HG03025 (cell line): Measurements from ENCODE around the gene TRIP12.
"Not testable (repeated sequence)": the region's sequence is repeated elsewhere in the genome, so short reads cannot be mapped to it uniquely, and the experiment has no call there.

Source experiments
- ATAC-seq: cut with Tn5 transposase; IDR thresholded peaks from one replicate; pipeline ENCODE4 v1.9.1; 2021; ENCODE audit warnings: mild to moderate bottlenecking, moderate library complexity; ENCODE audit not compliant: unreplicated experiment, low FRiP score

The TRIP12 gene

DNA sequence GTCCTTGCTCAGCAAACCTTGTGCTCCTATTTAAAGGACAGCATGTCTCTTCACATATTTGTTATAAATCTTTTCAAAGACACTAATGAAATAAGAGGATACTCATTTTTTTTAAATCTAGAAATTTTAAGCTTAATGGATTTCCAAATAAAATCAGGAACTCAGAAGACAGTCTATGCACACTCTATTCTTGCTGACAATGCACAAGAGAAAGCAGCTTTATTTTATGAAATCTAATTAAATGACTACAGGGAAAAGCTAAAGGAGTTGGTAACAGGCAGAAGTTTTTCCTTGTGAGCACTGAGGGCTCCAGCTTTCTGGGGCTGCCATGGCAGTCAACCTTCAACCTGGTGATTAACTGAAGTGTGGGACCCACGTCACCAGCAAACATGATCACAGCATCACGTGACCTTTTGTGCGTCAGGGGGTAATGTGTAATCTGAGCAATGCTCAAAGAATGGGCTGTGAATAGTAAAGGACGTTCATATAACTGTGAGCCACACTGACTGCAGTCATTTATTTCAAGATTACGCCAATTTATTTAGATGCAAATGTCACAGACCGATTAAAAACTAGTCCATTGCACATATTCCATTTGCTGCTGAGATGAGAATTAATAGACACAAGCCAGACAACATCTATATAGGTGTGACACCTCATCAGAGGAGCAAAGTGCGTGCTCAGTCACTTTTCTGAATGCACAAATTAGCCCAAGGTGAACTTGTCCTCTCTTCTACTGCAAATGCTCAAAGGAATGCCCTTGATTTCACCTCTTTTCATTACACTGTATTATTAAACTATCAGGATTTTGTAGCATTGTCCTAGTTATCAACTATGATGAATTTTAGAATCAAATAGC is 195.9 kb downstream of the TRIP12 start:
- ATAC-seq = no peak

DNA sequence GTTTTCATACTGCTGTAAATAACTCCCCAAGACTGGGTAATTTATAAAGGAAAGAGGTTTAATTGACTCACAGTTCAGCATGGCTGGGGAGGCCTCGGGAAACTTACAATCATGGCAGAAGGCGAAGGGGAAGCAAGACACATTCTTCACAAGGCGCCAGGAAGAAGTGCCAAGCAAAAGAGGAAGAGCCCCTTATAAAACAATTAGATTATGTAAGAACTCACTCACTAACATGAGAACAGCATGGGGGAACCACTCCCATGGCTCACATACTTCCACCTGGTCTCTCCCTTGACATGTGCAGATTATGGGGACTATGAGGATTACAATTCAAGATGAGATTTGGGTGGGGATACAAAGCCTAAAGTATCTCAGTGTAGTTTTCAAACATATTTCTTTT is 198.6 kb downstream of the TRIP12 start:
- not testable (repeated sequence) for ATAC-seq

DNA sequence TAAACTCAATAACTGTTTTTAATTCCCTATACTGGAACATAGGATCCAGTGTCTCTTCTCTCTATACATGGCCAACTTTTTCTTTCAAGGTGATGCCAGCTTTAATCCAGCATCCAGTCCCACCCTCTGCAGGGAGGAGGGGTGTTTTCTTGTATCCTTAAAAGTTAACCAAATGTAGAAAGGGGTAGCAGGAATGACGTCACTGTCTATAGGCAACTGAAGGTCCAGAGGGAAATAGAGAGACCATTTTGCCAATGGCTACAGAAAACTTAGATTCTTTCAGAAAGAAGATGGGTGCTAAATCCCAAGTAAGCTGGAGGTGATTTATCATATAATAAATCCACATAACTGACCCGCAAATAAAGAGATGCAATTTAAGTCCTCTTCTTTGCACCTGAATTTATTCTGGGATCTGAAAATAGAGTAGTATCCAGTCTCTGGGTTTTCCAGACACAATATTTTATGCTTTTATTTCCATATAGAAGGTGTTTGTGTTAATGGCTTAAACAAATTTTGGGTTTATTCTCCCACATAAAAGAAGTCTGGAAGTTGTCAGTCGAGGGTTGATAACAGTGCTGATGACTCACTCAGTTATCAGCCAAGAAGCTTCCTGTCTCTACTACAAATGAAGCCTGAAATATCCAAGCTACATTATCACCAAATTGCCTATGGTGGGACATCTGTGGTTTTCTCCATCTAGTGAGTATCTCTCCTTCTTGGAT is 201.7 kb downstream of the TRIP12 start:
- no peak for ATAC-seq

DNA sequence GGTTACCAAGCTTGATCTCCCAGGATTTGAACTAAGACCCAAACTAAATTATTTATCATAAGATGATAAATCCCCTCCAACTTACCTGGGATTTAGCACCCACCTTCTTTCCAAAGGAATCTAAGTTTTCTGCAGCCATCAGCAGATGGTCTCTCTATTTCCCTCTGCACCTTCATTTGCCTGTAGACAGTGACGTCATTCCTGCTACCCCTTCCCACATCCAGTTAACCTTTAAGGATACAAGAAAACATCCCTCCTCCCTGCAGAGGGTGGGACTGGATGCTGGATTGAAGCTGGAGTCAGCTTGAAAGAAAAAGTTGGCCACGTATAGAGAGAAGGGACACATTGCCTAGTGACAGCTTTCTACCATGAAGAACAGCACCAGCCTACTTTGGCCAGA is 203.8 kb downstream of the TRIP12 start:
- ATAC-seq = no peak

DNA sequence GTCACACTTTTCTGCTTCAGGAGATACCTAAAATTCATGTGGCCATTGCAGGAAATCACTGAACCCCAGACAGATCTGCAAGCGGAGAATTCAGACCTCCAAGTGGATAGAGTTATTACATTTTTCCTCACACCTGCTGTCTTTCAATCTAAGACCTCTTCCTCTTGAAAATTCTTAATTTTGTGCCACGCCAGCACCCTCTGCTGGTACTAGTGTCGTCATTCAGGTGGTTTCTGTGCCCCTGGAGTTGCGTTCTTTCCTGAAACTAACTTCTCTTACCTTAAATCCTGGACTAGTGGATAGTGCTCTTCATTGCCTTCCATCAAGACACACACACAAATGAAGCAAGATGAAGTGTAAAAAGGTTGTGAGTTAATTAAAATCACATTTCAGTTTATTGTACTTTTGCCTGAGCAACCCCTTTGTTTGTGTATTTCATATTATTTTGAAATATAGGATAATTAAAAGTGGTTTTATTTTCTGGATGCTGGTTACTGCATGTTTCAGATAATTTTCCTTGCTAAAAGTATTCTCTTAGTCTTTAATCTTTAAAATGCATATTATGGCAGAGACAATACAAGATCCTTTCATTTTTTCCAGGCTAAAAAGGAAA is 205.8 kb downstream of the TRIP12 start:
- ATAC-seq = no peak

DNA sequence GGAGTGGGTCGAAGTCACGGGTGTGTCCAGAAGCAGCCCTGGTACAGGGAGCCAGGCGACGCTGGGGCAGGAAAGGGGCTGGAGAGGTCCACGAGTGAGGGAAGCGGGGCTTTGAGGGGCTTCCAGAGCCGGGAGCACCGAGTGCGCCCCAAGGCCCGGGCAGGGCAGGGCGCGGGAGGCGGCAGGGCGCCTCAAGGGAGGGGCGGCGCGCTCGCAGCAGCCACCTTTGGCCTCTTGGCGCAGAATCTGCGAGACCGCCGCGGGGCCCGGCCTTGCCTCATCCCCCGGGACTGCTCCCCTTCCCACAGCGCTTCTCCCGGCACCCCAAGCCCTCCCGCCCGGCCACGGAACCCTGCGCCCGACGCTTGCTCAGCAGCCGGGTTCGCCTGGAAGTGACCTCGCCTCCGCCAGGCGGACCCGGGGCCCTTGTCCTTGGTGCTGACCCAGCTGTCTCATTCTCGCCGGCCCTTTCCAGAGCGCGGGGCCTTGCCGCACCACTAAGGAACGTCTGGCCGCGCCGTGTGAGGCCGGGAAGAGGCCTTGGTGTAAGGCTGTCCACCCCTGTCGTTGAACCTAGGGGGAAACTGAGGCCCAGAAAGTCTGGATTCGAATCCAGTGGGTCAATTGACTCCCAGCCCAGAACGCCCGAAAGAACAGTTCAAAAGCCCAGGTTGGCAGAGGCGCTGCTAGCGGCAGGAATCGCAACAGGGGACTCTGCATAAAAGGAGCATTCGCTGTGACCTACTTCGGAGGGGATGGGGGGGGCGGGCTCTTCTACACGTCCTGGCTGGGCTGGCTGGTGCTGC is 206.9 kb downstream of the TRIP12 start:
- ATAC-seq = peak; percentile 44

DNA sequence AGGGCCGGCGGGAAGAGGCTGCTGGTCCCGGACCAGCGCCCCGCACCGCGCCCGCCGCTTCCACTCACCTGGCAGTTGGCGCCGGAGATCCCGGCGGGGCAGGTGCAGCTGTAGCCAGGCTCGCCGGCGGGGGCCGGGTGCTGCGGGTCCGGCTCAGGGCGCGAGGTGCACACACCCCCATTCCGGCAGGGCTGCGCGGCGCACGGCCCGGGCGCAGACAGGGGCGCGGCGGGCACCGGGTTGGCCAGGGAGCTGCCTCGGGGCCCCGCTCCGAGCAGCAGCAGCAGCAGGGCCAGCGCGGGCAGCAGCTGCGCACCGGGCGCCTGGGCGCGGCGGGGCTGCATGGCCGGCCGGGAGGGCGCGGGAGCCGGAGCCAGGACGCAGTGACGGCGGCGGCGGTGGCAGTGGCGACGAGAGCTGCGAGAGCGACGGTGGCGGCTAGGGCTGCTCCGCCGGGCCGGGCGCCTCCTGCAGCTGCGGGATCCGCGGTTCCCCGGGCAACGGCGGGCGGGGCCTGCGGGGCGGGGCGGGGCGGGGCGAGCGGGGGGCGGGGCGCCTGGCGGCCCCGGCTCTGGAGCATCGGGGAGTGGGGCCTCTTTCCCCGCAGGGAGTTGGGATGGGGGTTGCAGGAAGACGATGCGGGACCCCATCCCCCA is 207.6 kb downstream of the TRIP12 start, which contains the start of gene DNER:
Gene DNER (minus strand): TSS at position 476 of the 656 bp plus-strand sequence. CDS start 132 bp downstream, at position 344.
- ATAC-seq = peak; percentile 78
